H9 (cell line): ENCODE data around the gene ACOX3. TPM values are rescaled to one million over a fixed set of nuclear protein-coding genes. Genes with fewer than 3 reads are reported as not detected.

Experiments
- DNase-seq: peaks from one replicate; pipeline ENCODE4 v3.0.0-alpha.2; 2017
- H2AFZ ChIP-seq: one replicate; pipeline ENCODE4 v1.6.1; 2013; ENCODE audit warnings: mild to moderate bottlenecking, low read length, control low read depth, moderate library complexity
- H2AK5ac ChIP-seq: 2 replicates; pipeline ENCODE4 v1.6.1; 2013; ENCODE audit warnings: low read length, control low read depth, mixed read lengths; ENCODE audit not compliant: insufficient read length
- H2BK120ac ChIP-seq: one replicate; pipeline ENCODE4 v1.6.1; 2013; ENCODE audit warnings: low read depth, mild to moderate bottlenecking, low read length, control low read depth, inconsistent platforms; ENCODE audit not compliant: poor library complexity, severe bottlenecking
- H2BK12ac ChIP-seq: 2 replicates; pipeline ENCODE4 v1.6.1; 2013; ENCODE audit warnings: low read length, control low read depth, mixed read lengths, low read depth; ENCODE audit not compliant: insufficient read length
- H2BK15ac ChIP-seq: 2 replicates; pipeline ENCODE4 v1.6.1; 2013; ENCODE audit warnings: low read depth, low read length, control low read depth
- H2BK20ac ChIP-seq: one replicate; pipeline ENCODE4 v1.6.1; 2013; ENCODE audit warnings: low read depth, mild to moderate bottlenecking, low read length, control low read depth, inconsistent platforms; ENCODE audit not compliant: poor library complexity, severe bottlenecking
- H2BK5ac ChIP-seq: 2 replicates; pipeline ENCODE4 v1.6.1; 2013; ENCODE audit warnings: low read length, control low read depth, mixed read lengths; ENCODE audit not compliant: insufficient read length
- H3K14ac ChIP-seq: 2 replicates; pipeline ENCODE4 v1.6.1; 2013; ENCODE audit warnings: low read length, control low read depth; ENCODE audit not compliant: insufficient read depth
- H3K18ac ChIP-seq: 2 replicates; pipeline ENCODE4 v1.6.1; 2013; ENCODE audit warnings: low read depth, mild to moderate bottlenecking, mixed read lengths, low read length, control low read depth; ENCODE audit not compliant: insufficient read length
- H3K23ac ChIP-seq: 2 replicates; pipeline ENCODE4 v1.6.1; 2013; ENCODE audit warnings: low read length, control low read depth, mixed read lengths, low read depth; ENCODE audit not compliant: insufficient read length
- H3K23me2 ChIP-seq: 2 replicates; pipeline ENCODE4 v1.6.1; 2013; ENCODE audit warnings: low read depth, mild to moderate bottlenecking, mixed read lengths, low read length, control low read depth; ENCODE audit not compliant: insufficient read length, poor library complexity, severe bottlenecking
- H3K27ac ChIP-seq: 2 replicates; pipeline ENCODE4 v1.5.1; 2013; ENCODE audit warnings: low read length, control low read depth, mixed read lengths, low read depth; ENCODE audit not compliant: insufficient read length
- H3K27me3 ChIP-seq: 2 replicates; pipeline ENCODE4 v1.6.1; 2013; ENCODE audit warnings: low read length, control low read depth, inconsistent platforms; ENCODE audit not compliant: insufficient read depth
- H3K4ac ChIP-seq: 2 replicates; pipeline ENCODE4 v1.6.1; 2013; ENCODE audit warnings: low read depth, mild to moderate bottlenecking, control low read depth, inconsistent platforms, low read length, moderate library complexity
- H3K4me1 ChIP-seq: 2 replicates; pipeline ENCODE4 v1.6.1; 2013; ENCODE audit warnings: low read length, control low read depth, inconsistent platforms; ENCODE audit not compliant: insufficient read depth
- H3K4me2 ChIP-seq: 2 replicates; pipeline ENCODE4 v1.6.1; 2013; ENCODE audit warnings: low read length, control low read depth, mixed read lengths; ENCODE audit not compliant: insufficient read length, insufficient read depth
- H3K56ac ChIP-seq: 2 replicates; pipeline ENCODE4 v1.6.1; 2013; ENCODE audit warnings: low read depth, mild to moderate bottlenecking, mixed read lengths, low read length, control low read depth; ENCODE audit not compliant: insufficient read length
- H3K79me1 ChIP-seq: 2 replicates; pipeline ENCODE4 v1.6.1; 2013; ENCODE audit warnings: low read depth, mild to moderate bottlenecking, moderate library complexity, low read length, control low read depth, inconsistent platforms; ENCODE audit not compliant: insufficient read depth, poor library complexity, severe bottlenecking
- H3K79me2 ChIP-seq: 2 replicates; pipeline ENCODE4 v1.6.1; 2013; ENCODE audit warnings: low read length, control low read depth, inconsistent platforms; ENCODE audit not compliant: insufficient read depth
- H3K9ac ChIP-seq: 2 replicates; pipeline ENCODE4 v1.6.1; 2013; ENCODE audit warnings: low read length, control low read depth, mixed read lengths; ENCODE audit not compliant: insufficient read length; ENCODE audit errors: extremely low read depth
- H3K9me3 ChIP-seq: one replicate; pipeline ENCODE4 v1.6.1; 2013; ENCODE audit warnings: low read depth, low read length, inconsistent platforms; ENCODE audit not compliant: control insufficient read depth
- H3T11ph ChIP-seq: one replicate; pipeline ENCODE4 v1.6.1; 2013; ENCODE audit warnings: mild to moderate bottlenecking, low read length, control low read depth, inconsistent platforms
- H4K20me1 ChIP-seq: one replicate; pipeline ENCODE4 v1.6.1; 2013; ENCODE audit not compliant: control insufficient read depth, insufficient read length, insufficient read depth
- H4K5ac ChIP-seq: 2 replicates; pipeline ENCODE4 v1.6.1; 2013; ENCODE audit warnings: low read depth, mild to moderate bottlenecking, mixed read lengths, low read length, control low read depth; ENCODE audit not compliant: insufficient read length
- H4K8ac ChIP-seq: replicated peaks from 2 replicates; pipeline ENCODE4 v1.6.1; 2013; ENCODE audit warnings: low read length, control low read depth, mixed read lengths, low read depth; ENCODE audit not compliant: insufficient read length
- H4K91ac ChIP-seq: 2 replicates; pipeline ENCODE4 v1.6.1; 2013; ENCODE audit warnings: low read depth, mild to moderate bottlenecking, moderate library complexity, mixed read lengths, low read length, control low read depth; ENCODE audit not compliant: insufficient read length
- H3K27ac Mint-ChIP-seq, 3 experiments: 2 replicates in 2 of 3; 3 replicates in 1 of 3; pipeline ENCODE4 v1.8.0; 2020 to 2021; ENCODE audit warnings: mixed read lengths in 3 of 3, mild to moderate bottlenecking in 1 of 3, moderate library complexity in 1 of 3
- H3K27me3 Mint-ChIP-seq: 2 replicates; pipeline ENCODE4 v1.8.0; 2021; ENCODE audit warnings: low read depth, mild to moderate bottlenecking, moderate library complexity, mixed read lengths
- H3K36me3 Mint-ChIP-seq, 3 experiments: 2 replicates in 2 of 3; 3 replicates in 1 of 3; pipeline ENCODE4 v1.8.0; 2020 to 2021; ENCODE audit warnings: low read depth in 3 of 3, mixed read lengths in 3 of 3; ENCODE audit not compliant: insufficient read depth in 1 of 3
- H3K4me1 Mint-ChIP-seq, 2 experiments: 2 replicates each; pipeline ENCODE4 v1.8.0; 2020; ENCODE audit warnings: mixed read lengths in 2 of 2
- H3K4me3 Mint-ChIP-seq, 2 experiments: 2 replicates in 1 of 2; 3 replicates in 1 of 2; pipeline ENCODE4 v1.8.0; 2020 to 2021; ENCODE audit warnings: mild to moderate bottlenecking in 2 of 2, mixed read lengths in 2 of 2, moderate library complexity in 1 of 2
- H3K9me3 Mint-ChIP-seq, 2 experiments: 2 replicates in 1 of 2; 3 replicates in 1 of 2; pipeline ENCODE4 v1.8.0; 2020; ENCODE audit warnings: mild to moderate bottlenecking in 2 of 2, mixed read lengths in 2 of 2, moderate library complexity in 1 of 2
- CTCF ChIP-seq: fragments of 200-600 bp; sonication (generic); conservative IDR thresholded peaks from 3 replicates; pipeline ENCODE4 v1.8.0; 2021; ENCODE audit warnings: antibody characterized with exemption, mild to moderate bottlenecking
- WGBS: extraction: QIAGEN DNeasy Blood & Tissue Kit; methylation state at CpG from one replicate; pipeline ENCODE4 v1.1.7; 2013; ENCODE audit warnings: missing lambda C conversion rate, low lambda C conversion rate, mixed read lengths; ENCODE audit not compliant: insufficient read length; ENCODE audit errors: extremely low coverage; 5-methylcytosine and 5-hydroxymethylcytosine counted together
- total RNA-seq: library from RNA; stranded (reverse); gene quantifications from 2 replicates; pipeline ENCODE4 v1.2.1, GENCODE V29; 2021

ACOX3 gene
- total RNA-seq, 1 experiment from 2014 or later: 13.8 TPM

GRCh38 chr4:8427761-8428287 is 12.7 kb downstream of the ACOX3 start:
- H3K4me1 ChIP-seq: no peaks in the 10 kb centered on the region
- H3K36me3 Mint-ChIP-seq: no peaks in the 10 kb centered on the region; a peak in 1 of 7 replicates
- H3K23ac ChIP-seq: no peak overlapping the region
- no peak overlapping the region for H4K5ac ChIP-seq
- H3K18ac ChIP-seq: no peak overlapping the region
- no peak overlapping the region for H4K8ac ChIP-seq
- peaks cover 14% of the 10 kb centered on the region for H3K27me3 Mint-ChIP-seq
- H3K27me3 ChIP-seq: no peaks in the 10 kb centered on the region
- H2BK120ac ChIP-seq: no peak overlapping the region
- H3K4me3 Mint-ChIP-seq: peak overlapping the region; percentile 91 to 95
- no peaks in the 10 kb centered on the region for H4K20me1 ChIP-seq
- no peak overlapping the region for H2BK5ac ChIP-seq
- H3K27ac Mint-ChIP-seq: no peak overlapping the region
- no peaks in the 10 kb centered on the region for H3K9me3 ChIP-seq
- no peak overlapping the region for H3K14ac ChIP-seq
- H2BK15ac ChIP-seq: no peak overlapping the region
- no peak for TF ChIP-seq CTCF
- DNase-seq: no peak
- no peaks in the 10 kb centered on the region for H3K79me1 ChIP-seq
- no peak overlapping the region for H3K56ac ChIP-seq
- H3K79me2 ChIP-seq: no peaks in the 10 kb centered on the region
- no peak overlapping the region for H4K91ac ChIP-seq
- no peak overlapping the region for H3K9ac ChIP-seq
- peak overlapping the region; percentile 23 for H3K4me2 ChIP-seq
- H2AK5ac ChIP-seq: no peak overlapping the region
- no peak overlapping the region for H3T11ph ChIP-seq
- peaks cover 10 to 19% of the 10 kb centered on the region in 2 experiments for H3K4me1 Mint-ChIP-seq
- H3K9me3 Mint-ChIP-seq: no peaks in the 10 kb centered on the region
- H2BK20ac ChIP-seq: no peak overlapping the region
- no peak overlapping the region for H2AFZ ChIP-seq
- no peak overlapping the region for H3K27ac ChIP-seq
- no peak overlapping the region for H3K4ac ChIP-seq
- H3K23me2 ChIP-seq: no peaks in the 10 kb centered on the region
- no peak overlapping the region for H2BK12ac ChIP-seq
- no CpG with 5 or more reads among the region's 21 CpGs for WGBS
